GM18505 (cell line): Measurements from ENCODE around the gene BEND3.
"Not testable (repeated sequence)": the region's sequence is repeated elsewhere in the genome, so short reads cannot be mapped to it uniquely, and the experiment has no call there.

ENCODE experiments used
- ATAC-seq: cut with Tn5 transposase; IDR thresholded peaks from one replicate; pipeline ENCODE4 v1.9.1; 2021; ENCODE audit not compliant: unreplicated experiment
- POLR2A ChIP-seq: IDR thresholded peaks from 4 replicates; pipeline ENCODE4 v1.6.1; 2011; ENCODE audit warnings: borderline replicate concordance; ENCODE audit not compliant: insufficient read depth, insufficient read length; ENCODE audit errors: extremely low read depth

Gene BEND3

GRCh38 chr6:107114926-107115694, at the start of gene BEND3:
BEND3 (minus strand) TSS chr6:107115515; CDS start chr6:107099285, 16,230 bp downstream.
- no peak for TF ChIP-seq POLR2A
- peak; percentile 31 for ATAC-seq

- ATAC-seq = not testable (repeated sequence)
Observed at GRCh38 chr6:107164299-107164698, 49.0 kb upstream of the BEND3 start.

GRCh38 chr6:107161521-107161920, 46.2 kb upstream of the BEND3 start:
- no peak for ATAC-seq

GRCh38 chr6:107156617-107157016, 41.3 kb upstream of the BEND3 start:
- ATAC-seq = no peak
- TF ChIP-seq POLR2A = no peak

More at GRCh38 chr6:107161521-107161920, 46.2 kb upstream of the BEND3 start:
- TF ChIP-seq POLR2A = no peak

- no peak for ATAC-seq
- TF ChIP-seq POLR2A = no peak
Observed at GRCh38 chr6:107154801-107155160, 39.5 kb upstream of the BEND3 start.

- no peak for ATAC-seq
- TF ChIP-seq POLR2A = no peak
Observed at GRCh38 chr6:107154131-107154800, 39.0 kb upstream of the BEND3 start.

GRCh38 chr6:107152638-107153430, 37.5 kb upstream of the BEND3 start:
- no peak for ATAC-seq

GRCh38 chr6:107144666-107145065, 29.4 kb upstream of the BEND3 start:
- no peak for ATAC-seq

More at GRCh38 chr6:107152638-107153430, 37.5 kb upstream of the BEND3 start:
- no peak for TF ChIP-seq POLR2A

GRCh38 chr6:107144014-107144413, 28.7 kb upstream of the BEND3 start:
- no peak for ATAC-seq
- TF ChIP-seq POLR2A = no peak

More at GRCh38 chr6:107144666-107145065, 29.4 kb upstream of the BEND3 start:
- no peak for TF ChIP-seq POLR2A

- ATAC-seq = no peak
- TF ChIP-seq POLR2A = no peak
Observed at GRCh38 chr6:107140581-107140980, 25.3 kb upstream of the BEND3 start.

- ATAC-seq = not testable (repeated sequence)
Observed at GRCh38 chr6:107136324-107136723, 21.0 kb upstream of the BEND3 start.

- not testable (repeated sequence) for ATAC-seq
Observed at GRCh38 chr6:107135048-107135680, 19.8 kb upstream of the BEND3 start.

- no peak for TF ChIP-seq POLR2A
- ATAC-seq = no peak
Observed at GRCh38 chr6:107132330-107132954, 17.1 kb upstream of the BEND3 start.
